Vagina (tissue), 2 donors: Measurements from ENCODE around the gene CCDC102A. TPM values are rescaled to one million over a fixed set of nuclear protein-coding genes. Genes with fewer than 3 reads are reported as not detected.
"Not testable (repeated sequence)": the region's sequence is repeated elsewhere in the genome, so short reads cannot be mapped to it uniquely, and the experiment has no call there.

Source experiments
- DNase-seq, 2 donors: peaks; one replicate each; pipeline ENCODE4 v3.0.0-alpha.2; 2017; ENCODE audit errors: extremely low spot score in 2 of 2
- H3K27ac ChIP-seq: fragments of 200-600 bp; sonication (generic); one replicate; pipeline ENCODE4 v1.5.1; 2019
- H3K27me3 ChIP-seq: fragments of 200-600 bp; sonication (generic); one replicate; pipeline ENCODE4 v1.5.1; 2019
- H3K36me3 ChIP-seq, 2 donors: fragments of 200-600 bp; sonication (generic); one replicate each; pipeline ENCODE4 v1.5.1; 2017 to 2019
- H3K4me1 ChIP-seq: fragments of 200-600 bp; sonication (generic); one replicate; pipeline ENCODE4 v1.5.1; 2019
- H3K4me3 ChIP-seq, 2 donors: fragments of 200-600 bp; sonication (generic); 1 replicate in 1 of 2; 2 replicates in 1 of 2; pipeline ENCODE4 v1.5.1; 2016 to 2019
- H3K9me3 ChIP-seq: fragments of 200-600 bp; sonication (generic); one replicate; pipeline ENCODE4 v1.5.1; 2019
- CTCF ChIP-seq, 3 experiments: fragments of 450-650 bp in 2 of 3; fragments of 200-600 bp in 1 of 3; sonication (generic) in 1 of 3; IDR thresholded peaks; one replicate each; pipeline ENCODE4 v1.5.1; 2017 to 2019; ENCODE audit warnings: antibody characterized with exemption in 3 of 3, mild to moderate bottlenecking in 2 of 3, moderate library complexity in 2 of 3
- POLR2A ChIP-seq, 2 donors: fragments of 450-650 bp; IDR thresholded peaks; one replicate each; pipeline ENCODE4 v1.6.1; 2017; ENCODE audit warnings: antibody characterized with exemption in 2 of 2, mild to moderate bottlenecking in 2 of 2, moderate library complexity in 2 of 2
- POLR2AphosphoS5 ChIP-seq, 2 donors: sonication (generic); formaldehyde crosslinking; IDR thresholded peaks; one replicate each; pipeline ENCODE4 v1.9.0; 2017; ENCODE audit warnings: antibody characterized with exemption in 2 of 2, mild to moderate bottlenecking in 2 of 2, low read depth in 1 of 2; ENCODE audit not compliant: insufficient read depth in 1 of 2
- intact Hi-C: fragments of 100-400 bp; cut with DNase I; formaldehyde crosslinking; loops from one replicate; pipeline ENCODE4 v1.15.1; 2023
- total RNA-seq: library from RNA; depleted of rRNA; stranded (reverse); fragments of >200 nt; gene quantifications from one replicate; pipeline ENCODE4 v1.2.3, GENCODE V29; 2016

CCDC102A gene
- total RNA-seq, 1 donor from 2014 or later: 22.1 TPM

- TF ChIP-seq CTCF (IDR thresholded peaks at IDR 0.05) (no peak), POLR2AphosphoS5 (IDR thresholded peaks at IDR 0.05; ENCODE audit: insufficient read depth in 1 of 2, low read depth in 1 of 2) (no peak), POLR2A (IDR thresholded peaks at IDR 0.05) (no peak)
Observed at GRCh38 chr16:57556941-57557541, 20.7 kb upstream of the CCDC102A start.

GRCh38 chr16:57555831-57556230 lies 19.5 kb upstream of the CCDC102A start:
- no peaks in the 10 kb centered on the region for H3K9me3 ChIP-seq
- H3K27me3 ChIP-seq: no peaks in the 10 kb centered on the region
- intact Hi-C loops: no loop called here
- no peak for DNase-seq
- H3K4me3 ChIP-seq: no peak overlapping the region
- no peaks in the 10 kb centered on the region for H3K36me3 ChIP-seq
- TF ChIP-seq POLR2A (IDR thresholded peaks at IDR 0.05): no peak
- TF ChIP-seq POLR2AphosphoS5 (IDR thresholded peaks at IDR 0.05; ENCODE audit: insufficient read depth in 1 of 2, low read depth in 1 of 2): no peak
- TF ChIP-seq CTCF (IDR thresholded peaks at IDR 0.05): no peak
- no peak overlapping the region for H3K27ac ChIP-seq
- H3K4me1 ChIP-seq: no peaks in the 10 kb centered on the region

More at GRCh38 chr16:57556941-57557541, 20.7 kb upstream of the CCDC102A start:
- Histone ChIP-seq H3K27ac (no peak overlapping the region), H3K4me3 (no peak overlapping the region), H3K27me3 (no peaks in the 10 kb centered on the region), H3K36me3 (no peaks in the 10 kb centered on the region), H3K9me3 (no peaks in the 10 kb centered on the region), H3K4me1 (no peaks in the 10 kb centered on the region)
- intact Hi-C loops: no loop called here
- DNase-seq: peak in 1 of 2 donors; percentile 25

- Histone ChIP-seq H3K27ac (no peak overlapping the region), H3K9me3 (no peaks in the 10 kb centered on the region), H3K36me3 (no peaks in the 10 kb centered on the region), H3K4me1 (no peaks in the 10 kb centered on the region), H3K4me3 (no peak overlapping the region), H3K27me3 (no peaks in the 10 kb centered on the region)
- DNase-seq: no peak
- TF ChIP-seq POLR2AphosphoS5 (IDR thresholded peaks at IDR 0.05; ENCODE audit: insufficient read depth in 1 of 2, low read depth in 1 of 2): no peak
- TF ChIP-seq CTCF (IDR thresholded peaks at IDR 0.05): no peak
- no peak for TF ChIP-seq POLR2A (IDR thresholded peaks at IDR 0.05)
- intact Hi-C loops: no loop called here
Observed at GRCh38 chr16:57551057-57551456, 14.7 kb upstream of the CCDC102A start.

- TF ChIP-seq POLR2A (IDR thresholded peaks at IDR 0.05) (no peak), POLR2AphosphoS5 (IDR thresholded peaks at IDR 0.05; ENCODE audit: insufficient read depth in 1 of 2, low read depth in 1 of 2) (no peak), CTCF (IDR thresholded peaks at IDR 0.05) (no peak)
- Histone ChIP-seq H3K4me1 (no peaks in the 10 kb centered on the region), H3K9me3 (no peaks in the 10 kb centered on the region), H3K27ac (no peak overlapping the region), H3K27me3 (no peaks in the 10 kb centered on the region), H3K36me3 (no peaks in the 10 kb centered on the region), H3K4me3 (no peak overlapping the region)
- intact Hi-C loops: no loop called here
- peak in 1 of 2 donors; percentile 8 for DNase-seq
Observed at GRCh38 chr16:57549730-57550129, 13.4 kb upstream of the CCDC102A start.

- Histone ChIP-seq H3K4me1 (no peaks in the 10 kb centered on the region), H3K9me3 (no peaks in the 10 kb centered on the region), H3K27me3 (no peaks in the 10 kb centered on the region), H3K27ac (no peak overlapping the region), H3K4me3 (no peak overlapping the region), H3K36me3 (no peaks in the 10 kb centered on the region)
- DNase-seq: no peak
- TF ChIP-seq POLR2A (IDR thresholded peaks at IDR 0.05) (no peak), CTCF (IDR thresholded peaks at IDR 0.05) (no peak), POLR2AphosphoS5 (IDR thresholded peaks at IDR 0.05; ENCODE audit: insufficient read depth in 1 of 2, low read depth in 1 of 2) (no peak)
- intact Hi-C loops: no loop called here
Observed at GRCh38 chr16:57548408-57548807, 12.0 kb upstream of the CCDC102A start.

GRCh38 chr16:57547524-57547923 lies 11.2 kb upstream of the CCDC102A start:
- H3K27ac ChIP-seq, H3K4me1 ChIP-seq, H3K36me3 ChIP-seq, intact Hi-C loops, H3K9me3 ChIP-seq, H3K4me3 ChIP-seq, H3K27me3 ChIP-seq: not testable (repeated sequence)
- DNase-seq: peak in 1 of 2 donors; percentile 60
